ENCODE results near the gene MKNK1.

Gene MKNK1

DNA sequence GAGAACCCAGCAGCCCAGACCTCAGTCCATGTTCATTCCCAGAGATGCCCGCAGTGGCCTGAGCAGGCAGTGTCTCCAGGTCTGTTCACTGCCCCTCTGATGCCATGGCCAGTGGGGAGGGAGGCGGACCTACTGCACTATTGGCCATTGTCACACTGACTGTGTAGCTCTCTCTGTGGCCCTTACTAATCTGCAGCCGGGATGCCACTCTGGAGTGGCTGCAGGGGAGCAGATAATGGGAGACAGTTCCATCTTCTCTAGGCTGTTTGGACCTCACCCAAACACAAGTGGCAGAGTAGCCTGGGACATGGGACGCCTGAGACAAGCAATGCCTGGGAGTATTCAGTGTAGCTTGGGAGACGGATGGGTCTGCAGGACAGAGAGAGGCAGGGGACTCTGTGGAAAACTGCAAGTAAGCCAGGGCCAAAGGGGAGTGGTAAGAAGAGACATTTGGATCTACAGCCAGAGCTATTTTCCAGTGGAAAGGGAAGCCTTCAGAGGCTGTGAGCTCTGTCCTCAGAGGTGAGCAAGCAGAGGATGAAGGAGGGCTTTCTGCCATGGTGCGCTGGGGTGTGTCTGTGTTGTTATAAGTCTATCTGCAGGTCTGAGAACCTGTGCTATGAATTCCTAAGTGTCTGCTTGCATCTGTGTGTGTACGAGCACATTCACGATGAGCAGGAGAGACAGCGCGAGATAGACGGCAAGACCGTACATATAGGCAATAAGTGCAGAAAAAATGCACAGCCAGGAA, 87.7 kb downstream of the MKNK1 start:
- no peak for DNase-seq (ENCODE audit: low spot score)
- TF ChIP-seq, protein P1, sequence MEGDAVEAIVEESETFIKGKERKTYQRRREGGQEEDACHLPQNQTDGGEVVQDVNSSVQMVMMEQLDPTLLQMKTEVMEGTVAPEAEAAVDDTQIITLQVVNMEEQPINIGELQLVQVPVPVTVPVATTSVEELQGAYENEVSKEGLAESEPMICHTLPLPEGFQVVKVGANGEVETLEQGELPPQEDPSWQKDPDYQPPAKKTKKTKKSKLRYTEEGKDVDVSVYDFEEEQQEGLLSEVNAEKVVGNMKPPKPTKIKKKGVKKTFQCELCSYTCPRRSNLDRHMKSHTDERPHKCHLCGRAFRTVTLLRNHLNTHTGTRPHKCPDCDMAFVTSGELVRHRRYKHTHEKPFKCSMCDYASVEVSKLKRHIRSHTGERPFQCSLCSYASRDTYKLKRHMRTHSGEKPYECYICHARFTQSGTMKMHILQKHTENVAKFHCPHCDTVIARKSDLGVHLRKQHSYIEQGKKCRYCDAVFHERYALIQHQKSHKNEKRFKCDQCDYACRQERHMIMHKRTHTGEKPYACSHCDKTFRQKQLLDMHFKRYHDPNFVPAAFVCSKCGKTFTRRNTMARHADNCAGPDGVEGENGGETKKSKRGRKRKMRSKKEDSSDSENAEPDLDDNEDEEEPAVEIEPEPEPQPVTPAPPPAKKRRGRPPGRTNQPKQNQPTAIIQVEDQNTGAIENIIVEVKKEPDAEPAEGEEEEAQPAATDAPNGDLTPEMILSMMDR (IDR thresholded peaks at IDR 0.05; ENCODE audit: extremely low read depth, insufficient read depth, missing control alignments): no peak
- in situ Hi-C loops (cut with MboI; ENCODE audit: low pct_unique_long_range_greater_than_20kb, low sequenced_read_pairs, unreplicated experiment): no loop called here

DNA sequence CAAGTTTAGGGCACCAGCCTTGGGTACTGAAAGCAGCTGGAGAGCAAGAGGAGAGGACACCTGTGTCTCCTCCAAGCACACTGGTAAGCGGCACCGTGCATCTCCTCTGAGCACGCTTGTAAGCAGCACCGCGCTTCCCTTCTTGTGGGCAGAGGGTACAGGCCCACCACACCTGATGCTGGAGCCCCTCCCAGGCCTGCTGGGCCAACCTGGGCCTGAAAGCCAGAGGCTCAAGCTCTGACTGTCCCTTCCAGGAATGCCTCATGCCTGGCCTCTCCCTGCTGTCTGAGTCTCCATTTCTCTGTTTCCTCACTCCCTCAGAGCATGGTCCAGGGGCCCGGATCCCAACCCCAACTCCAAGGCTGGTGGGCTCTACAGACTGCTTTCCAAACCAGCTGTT, 88.5 kb downstream of the MKNK1 start:
- TF ChIP-seq, protein P1 (IDR thresholded peaks at IDR 0.05; ENCODE audit: extremely low read depth, insufficient read depth, missing control alignments): no peak
- DNase-seq (ENCODE audit: low spot score): no peak
- in situ Hi-C loops (cut with MboI; ENCODE audit: low pct_unique_long_range_greater_than_20kb, low sequenced_read_pairs, unreplicated experiment): no loop called here

DNA sequence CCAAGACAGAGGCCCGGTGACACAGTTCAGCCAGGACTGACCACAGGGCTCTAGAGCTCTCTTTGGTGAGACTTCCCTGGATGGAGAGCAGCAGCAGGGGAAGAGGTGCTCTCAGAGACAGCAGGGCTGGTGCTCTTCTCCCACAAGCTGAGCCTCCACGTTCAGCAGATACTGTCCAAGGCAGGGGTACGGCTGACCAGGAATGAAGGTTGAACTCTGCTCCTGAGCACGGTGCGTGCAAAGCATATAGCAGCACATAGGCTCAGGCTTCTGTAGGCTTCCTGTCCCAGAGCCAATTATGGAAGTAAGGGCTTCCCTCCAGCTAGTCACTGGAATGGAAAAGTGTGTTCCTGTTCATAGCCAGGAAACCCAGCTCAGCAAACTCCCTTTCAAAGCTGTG, 90.5 kb downstream of the MKNK1 start:
- in situ Hi-C loops (cut with MboI; ENCODE audit: low pct_unique_long_range_greater_than_20kb, low sequenced_read_pairs, unreplicated experiment): no loop called here
- no peak for DNase-seq (ENCODE audit: low spot score)
- TF ChIP-seq, protein P1 (IDR thresholded peaks at IDR 0.05; ENCODE audit: extremely low read depth, insufficient read depth, missing control alignments): no peak

DNA sequence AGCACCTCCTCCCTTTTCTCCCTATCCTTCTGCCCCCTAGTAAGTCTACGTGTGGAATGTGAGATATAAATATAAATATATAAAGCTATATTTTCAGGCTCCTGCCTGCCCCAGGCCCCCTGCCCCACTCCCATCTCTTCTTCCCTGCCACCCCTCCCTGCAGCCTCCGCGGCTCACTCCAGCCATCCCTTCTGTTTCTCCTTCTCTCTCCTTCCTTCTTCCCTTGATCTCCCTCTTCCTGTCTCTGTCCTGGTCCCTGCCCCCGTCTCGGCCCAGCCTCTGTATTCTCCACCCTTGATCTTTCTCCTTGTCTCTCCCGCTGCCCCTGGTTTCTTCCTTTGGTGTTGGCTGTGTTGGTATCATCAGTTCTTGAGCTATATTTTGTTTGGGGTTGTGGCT, 91.3 kb downstream of the MKNK1 start:
- TF ChIP-seq, protein P1 (IDR thresholded peaks at IDR 0.05; ENCODE audit: extremely low read depth, insufficient read depth, missing control alignments): no peak
- DNase-seq (ENCODE audit: low spot score): no peak
- in situ Hi-C loops (cut with MboI; ENCODE audit: low pct_unique_long_range_greater_than_20kb, low sequenced_read_pairs, unreplicated experiment): no loop called here

DNA sequence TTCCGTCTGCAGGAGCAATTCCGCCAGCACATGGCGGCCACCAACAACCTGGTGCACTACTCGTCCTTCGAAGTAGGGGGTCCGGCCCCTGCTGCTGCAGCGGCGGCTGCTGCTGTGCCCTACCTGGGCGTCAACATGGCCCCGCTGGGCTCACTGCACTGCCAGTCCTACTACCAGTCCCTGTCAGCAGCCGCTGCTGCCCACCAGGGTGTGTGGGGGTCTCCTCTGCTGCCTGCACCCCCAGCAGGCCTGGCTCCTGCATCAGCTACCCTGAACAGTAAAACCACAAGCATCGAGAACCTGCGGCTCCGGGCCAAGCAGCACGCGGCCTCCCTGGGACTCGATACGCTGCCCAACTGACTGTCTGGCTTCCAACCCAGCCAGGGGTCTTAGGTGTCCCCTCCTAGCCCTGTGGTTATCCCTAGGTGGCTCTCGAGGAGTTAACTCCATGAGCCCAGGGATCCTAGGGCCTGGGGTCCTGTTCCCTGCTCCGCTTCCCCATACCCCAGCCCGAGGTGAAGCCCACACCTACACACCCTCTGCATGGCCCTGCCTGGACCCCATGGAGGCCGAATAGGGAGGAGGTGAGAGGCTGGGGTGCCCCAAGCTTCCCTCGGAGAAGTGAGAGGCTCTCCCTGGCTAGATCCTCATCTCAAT, 91.8 kb downstream of the MKNK1 start:
- no peak for DNase-seq (ENCODE audit: low spot score)
- TF ChIP-seq, protein P1 (IDR thresholded peaks at IDR 0.05; ENCODE audit: extremely low read depth, insufficient read depth, missing control alignments): no peak
- in situ Hi-C loops (cut with MboI; ENCODE audit: low pct_unique_long_range_greater_than_20kb, low sequenced_read_pairs, unreplicated experiment): no loop called here

DNA sequence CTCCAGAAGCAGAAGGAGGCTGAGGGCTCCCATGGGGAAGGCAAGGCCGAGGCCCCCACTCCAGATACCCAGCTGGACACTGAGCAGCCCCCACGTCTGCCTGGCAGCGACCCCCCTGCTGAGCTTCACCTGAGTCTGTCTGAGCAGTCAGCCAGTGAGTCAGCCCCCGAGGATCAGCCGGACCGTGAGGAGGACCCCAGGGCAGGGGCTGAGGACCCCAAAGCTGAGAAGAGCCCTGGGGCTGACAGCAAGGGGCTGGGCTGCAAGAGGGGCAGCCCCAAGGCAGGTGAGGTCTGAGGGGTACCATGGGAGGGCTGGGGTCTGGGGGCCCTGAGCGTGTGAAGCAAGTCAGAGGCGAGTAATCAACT, 93.1 kb downstream of the MKNK1 start:
- in situ Hi-C loops (cut with MboI; ENCODE audit: low pct_unique_long_range_greater_than_20kb, low sequenced_read_pairs, unreplicated experiment): no loop called here
- DNase-seq (ENCODE audit: low spot score): no peak
- TF ChIP-seq, protein P1 (IDR thresholded peaks at IDR 0.05; ENCODE audit: extremely low read depth, insufficient read depth, missing control alignments): no peak
